CD14-positive monocyte (primary cell): ENCODE measurements around the gene HS3ST3B1. TPM values are rescaled to one million over a fixed set of nuclear protein-coding genes. Genes with fewer than 3 reads are reported as not detected.

Experiments used
- DNase-seq, 3 donors: peaks; one replicate each; pipeline ENCODE4 v3.0.0-alpha.2; 2011 to 2022
- H2AFZ ChIP-seq: 2 replicates; pipeline ENCODE4 v1.6.0; 2012; ENCODE audit warnings: mild to moderate bottlenecking, low read depth, low read length, inconsistent platforms; ENCODE audit not compliant: insufficient read depth, poor library complexity, severe bottlenecking
- H3K27ac ChIP-seq, 2 donors: 1 replicate in 1 of 2; 2 replicates in 1 of 2; pipeline ENCODE4 v1.5.1; 2012 to 2013; ENCODE audit warnings: low read length in 2 of 2, control low read depth in 1 of 2, inconsistent platforms in 1 of 2, low read depth in 1 of 2, mild to moderate bottlenecking in 1 of 2
- H3K27me3 ChIP-seq, 2 donors: one replicate each; pipeline versions ENCODE4 v1.6.0 to v1.6.1; 2011 to 2013; ENCODE audit warnings: low read length in 2 of 2; ENCODE audit not compliant: control insufficient read depth in 2 of 2, insufficient read depth in 2 of 2
- H3K36me3 ChIP-seq, 2 donors: replicated peaks in 1 of 2; 1 replicate in 1 of 2; 2 replicates in 1 of 2; pipeline versions ENCODE4 v1.5.1 to v1.6.1; 2012 to 2013; ENCODE audit warnings: low read length in 2 of 2, control low read depth in 1 of 2, inconsistent platforms in 1 of 2, mild to moderate bottlenecking in 1 of 2; ENCODE audit not compliant: insufficient read depth in 2 of 2, control insufficient read depth in 1 of 2
- H3K4me1 ChIP-seq, 2 donors: 1 replicate in 1 of 2; 2 replicates in 1 of 2; pipeline versions ENCODE4 v1.5.1 to v1.6.1; 2012 to 2013; ENCODE audit warnings: low read length in 2 of 2, control low read depth in 1 of 2, inconsistent platforms in 1 of 2, mild to moderate bottlenecking in 1 of 2, moderate library complexity in 1 of 2; ENCODE audit not compliant: insufficient read depth in 2 of 2, control insufficient read depth in 1 of 2
- H3K4me2 ChIP-seq: replicated peaks from 2 replicates; pipeline ENCODE3; 2012; ENCODE audit warnings: low read length, moderate library complexity, mild to moderate bottlenecking; ENCODE audit not compliant: poor library complexity, severe bottlenecking; ENCODE audit errors: extremely low read depth
- H3K4me3 ChIP-seq, 3 experiments: fragments of 200-600 bp in 1 of 3; sonication (generic) in 1 of 3; replicated peaks in 1 of 3; 1 replicate in 2 of 3; 2 replicates in 1 of 3; pipeline ENCODE4 v1.5.1; 2011 to 2013; ENCODE audit warnings: low read length in 3 of 3, mild to moderate bottlenecking in 3 of 3, control low read depth in 2 of 3, low read depth in 2 of 3, inconsistent platforms in 1 of 3, moderate library complexity in 1 of 3
- H3K79me2 ChIP-seq: 2 replicates; pipeline ENCODE4 v1.6.0; 2012; ENCODE audit warnings: mild to moderate bottlenecking, control low read depth, inconsistent platforms, low read length, moderate library complexity; ENCODE audit not compliant: insufficient read depth
- H3K9ac ChIP-seq: 2 replicates; pipeline ENCODE4 v1.6.0; 2017; ENCODE audit warnings: low read length, mild to moderate bottlenecking; ENCODE audit not compliant: insufficient read depth, poor library complexity, severe bottlenecking
- H3K9me3 ChIP-seq, 2 donors: replicated peaks in 1 of 2; 1 replicate in 1 of 2; 2 replicates in 1 of 2; pipeline versions ENCODE4 v1.5.1 to v1.6.1; 2012 to 2013; ENCODE audit warnings: low read length in 2 of 2, control low read depth in 1 of 2; ENCODE audit not compliant: control insufficient read depth in 1 of 2, insufficient read depth in 1 of 2
- H4K20me1 ChIP-seq: 2 replicates; pipeline ENCODE4 v1.6.0; 2012; ENCODE audit warnings: mild to moderate bottlenecking, low read length, control low read depth, moderate library complexity; ENCODE audit not compliant: insufficient read depth
- H3K27ac Mint-ChIP-seq, 7 donors: one replicate each; pipeline ENCODE4 v1.8.0; 2020; ENCODE audit warnings: mild to moderate bottlenecking in 7 of 7, mixed read lengths in 7 of 7, moderate library complexity in 6 of 7, inconsistent platforms in 2 of 7
- H3K27me3 Mint-ChIP-seq, 3 donors: one replicate each; pipeline ENCODE4 v1.8.0; 2021 to 2022; ENCODE audit warnings: low read depth in 3 of 3, mild to moderate bottlenecking in 3 of 3, mixed read lengths in 3 of 3, moderate library complexity in 3 of 3, inconsistent platforms in 1 of 3
- H3K36me3 Mint-ChIP-seq, 2 donors: one replicate each; pipeline ENCODE4 v1.8.0; 2020; ENCODE audit warnings: mixed read lengths in 2 of 2, inconsistent platforms in 1 of 2, mild to moderate bottlenecking in 1 of 2
- H3K4me1 Mint-ChIP-seq: one replicate; pipeline ENCODE4 v1.8.0; 2020; ENCODE audit warnings: mild to moderate bottlenecking, mixed read lengths
- H3K4me3 Mint-ChIP-seq, 2 donors: one replicate each; pipeline ENCODE4 v1.8.0; 2020; ENCODE audit warnings: mild to moderate bottlenecking in 2 of 2, mixed read lengths in 2 of 2, moderate library complexity in 1 of 2
- H3K9me3 Mint-ChIP-seq, 7 donors: one replicate each; pipeline ENCODE4 v1.8.0; 2020 to 2022; ENCODE audit warnings: mixed read lengths in 7 of 7, mild to moderate bottlenecking in 6 of 7, moderate library complexity in 6 of 7, inconsistent platforms in 2 of 7
- CTCF ChIP-seq: fragments of 200-600 bp; IDR thresholded peaks from one replicate; pipeline ENCODE4 v1.8.0; 2022; ENCODE audit warnings: antibody characterized with exemption, mild to moderate bottlenecking
- WGBS: methylation state at CpG from one replicate; pipeline ENCODE4 v1.1.5; 2013; ENCODE audit warnings: missing lambda C conversion rate; ENCODE audit not compliant: insufficient coverage; 5-methylcytosine and 5-hydroxymethylcytosine counted together
- intact Hi-C, 2 donors: fragments of 100-400 bp; cut with micrococcal nuclease; formaldehyde crosslinking; loops; one replicate each; pipeline versions ENCODE4 v1.15.0 to v1.15.1; 2023
- polyA plus RNA-seq, 3 donors: library from polyadenylated mRNA; depleted of rRNA in 1 of 3; unstranded in 2 of 3; stranded (reverse) in 1 of 3; fragments of 300-500 nt in 2 of 3; fragments of >200 nt in 1 of 3; fragmentation: Illumina TruSeq in 2 of 3; gene quantifications; 1 replicate in 2 of 3; 2 replicates in 1 of 3; pipeline ENCODE4 v1.2.3, GENCODE V29; 2012 to 2021

Gene HS3ST3B1
- polyA plus RNA-seq, 3 donors, result 0.09 to 0.73 (median 0.32) TPM

- H3K4me1 Mint-ChIP-seq, result peaks cover 3% of the 10 kb centered on the region
- H3K4me3 ChIP-seq, result no peak overlapping the region
- H3K36me3 Mint-ChIP-seq, result no peaks in the 10 kb centered on the region
- intact Hi-C loops, result no loop called here
- peaks cover 0 to 10% of the 10 kb centered on the region in 2 donors for H3K9me3 ChIP-seq
- no peak overlapping the region for H3K27ac ChIP-seq
- no peaks in the 10 kb centered on the region for H4K20me1 ChIP-seq
- H3K27ac Mint-ChIP-seq, result no peak overlapping the region
- H3K4me2 ChIP-seq, result no peak overlapping the region
- no peaks in the 10 kb centered on the region for H3K79me2 ChIP-seq
- TF ChIP-seq CTCF, result no peak
- H3K9ac ChIP-seq, result no peak overlapping the region
- H3K9me3 Mint-ChIP-seq, result peaks cover 0 to 11% (median 5%) of the 10 kb centered on the region in 7 donors
- WGBS, result no CpG with 5 or more reads among the region's 1 CpG
- no peak for DNase-seq
- H2AFZ ChIP-seq, result no peak overlapping the region
- peaks cover 0 to 2% (median 0%) of the 10 kb centered on the region in 3 donors for H3K27me3 Mint-ChIP-seq
- no peaks in the 10 kb centered on the region for H3K36me3 ChIP-seq
- no peaks in the 10 kb centered on the region for H3K4me1 ChIP-seq
- H3K4me3 Mint-ChIP-seq, result no peak overlapping the region
- no peaks in the 10 kb centered on the region for H3K27me3 ChIP-seq
Observed at GRCh38 chr17:14398766-14399165, 97.9 kb downstream of the HS3ST3B1 start.

Other genes starting within 250 kb of the HS3ST3B1 start
- gene COX10, start 231.6 kb upstream of the HS3ST3B1 start, polyA plus RNA-seq, result 10 to 100 TPM in 2 of 3 donors, 1 to 10 TPM in 1; 8.2 to 15.2 (median 11.3) TPM
- gene CDRT15, start 64.2 kb upstream of the HS3ST3B1 start, polyA plus RNA-seq, result not detected